HepG2 (cell line): ENCODE results near the gene CALR. TPM values are rescaled to one million over a fixed set of nuclear protein-coding genes. Genes with fewer than 3 reads are reported as not detected.

ENCODE experiments used
- ARID3A ChIP-seq: IDR thresholded peaks from 2 replicates; pipeline ENCODE4 v1.6.1; 2012; ENCODE audit warnings: low read depth, low read length, improper control_type of control experiment
- CTCF ChIP-seq: sonication (generic); formaldehyde crosslinking; IDR thresholded peaks from 2 replicates; pipeline ENCODE4 v1.5.0; 2020; ENCODE audit warnings: mild to moderate bottlenecking, missing genetic modification reagents, moderate library complexity
- IRF2 ChIP-seq: IDR thresholded peaks from 2 replicates; pipeline ENCODE4 v1.6.1; 2018; ENCODE audit warnings: missing genetic modification reagents, missing compliant biosample characterization
- KAT7 ChIP-seq: IDR thresholded peaks from 2 replicates; pipeline ENCODE4 v1.6.1; 2018; ENCODE audit warnings: borderline replicate concordance, missing compliant biosample characterization
- KLF13 ChIP-seq: sonication (generic); formaldehyde crosslinking; IDR thresholded peaks from 2 replicates; pipeline ENCODE4 v1.4.0; 2020; ENCODE audit warnings: mild to moderate bottlenecking, missing genetic modification reagents
- NFAT5 ChIP-seq: sonication (generic); formaldehyde crosslinking; IDR thresholded peaks from 2 replicates; pipeline ENCODE4 v1.4.0; 2020; ENCODE audit warnings: missing genetic modification reagents
- SNAPC2 ChIP-seq: sonication (generic); formaldehyde crosslinking; IDR thresholded peaks from 2 replicates; pipeline ENCODE4 v1.8.1; 2022; ENCODE audit warnings: mild to moderate bottlenecking, missing genetic modification reagents
- SP4 ChIP-seq: sonication (generic); formaldehyde crosslinking; IDR thresholded peaks from 2 replicates; pipeline ENCODE4 v1.8.1; 2023; ENCODE audit warnings: mild to moderate bottlenecking, missing genetic modification reagents
- TIGD3 ChIP-seq: sonication (generic); formaldehyde crosslinking; IDR thresholded peaks from 2 replicates; pipeline ENCODE4 v1.5.1; 2020; ENCODE audit warnings: mild to moderate bottlenecking, missing genetic modification reagents, borderline replicate concordance
- TRAFD1 ChIP-seq: sonication (generic); formaldehyde crosslinking; IDR thresholded peaks from 2 replicates; pipeline ENCODE4 v1.5.1; 2020; ENCODE audit warnings: missing genetic modification reagents, mild to moderate bottlenecking, borderline replicate concordance
- ZNF10 ChIP-seq: sonication (generic); formaldehyde crosslinking; IDR thresholded peaks from 2 replicates; pipeline ENCODE4 v1.4.0; 2020; ENCODE audit warnings: mild to moderate bottlenecking, low read depth, missing genetic modification reagents, borderline replicate concordance
- ZNF34 ChIP-seq: sonication (generic); formaldehyde crosslinking; IDR thresholded peaks from 2 replicates; pipeline ENCODE4 v1.4.0; 2020; ENCODE audit warnings: mild to moderate bottlenecking, missing genetic modification reagents, borderline replicate concordance
- ZNF501 ChIP-seq: sonication (generic); formaldehyde crosslinking; IDR thresholded peaks from 2 replicates; pipeline ENCODE4 v1.5.1; 2020; ENCODE audit warnings: mild to moderate bottlenecking, moderate library complexity, missing genetic modification reagents
- ZNF556 ChIP-seq: sonication (generic); formaldehyde crosslinking; IDR thresholded peaks from 2 replicates; pipeline ENCODE4 v1.4.0; 2020; ENCODE audit warnings: mild to moderate bottlenecking, missing genetic modification reagents, borderline replicate concordance
- ZNF776 ChIP-seq: sonication (generic); formaldehyde crosslinking; IDR thresholded peaks from 2 replicates; pipeline ENCODE4 v1.4.0; 2020; ENCODE audit warnings: mild to moderate bottlenecking, missing genetic modification reagents
- polyA plus RNA-seq, 8 experiments: library from polyadenylated mRNA; depleted of rRNA in 3 of 8; stranded (reverse) in 7 of 8; unstranded in 1 of 8; fragments of >200 nt; fragmentation: Illumina TruSeq in 4 of 8; extraction: Trizol in 4 of 8; gene quantifications; 2 replicates each; pipeline versions ENCODE4 v1.2.1 to v1.2.3, GENCODE V29; 2011 to 2016; ENCODE audit warnings: low read depth in 4 of 8, missing spikeins in 1 of 8, mixed read lengths in 1 of 8; ENCODE audit not compliant: insufficient read depth in 1 of 8
- total RNA-seq, 5 experiments: library from RNA; depleted of rRNA; stranded (reverse); fragments of >200 nt; fragmentation: Illumina TruSeq; extraction: Trizol; gene quantifications; 2 replicates each; pipeline ENCODE4 v1.2.3, GENCODE V29; 2016; ENCODE audit warnings: low read depth in 1 of 5

CALR gene
- total and polyA plus RNA-seq, 2 of the 13 experiments (the other 11 are each of a cell fraction or from before 2014, with no cell fraction given) = 898 to 934 TPM

GRCh38 chr19:12937927-12938778 is at the start of gene CALR (continued):
- no peak for TF ChIP-seq ARID3A
- no peak for TF ChIP-seq ZNF556 (CRISPR knock-in tag)
- peak; percentile 93 for TF ChIP-seq ZNF34 (CRISPR knock-in tag)
- no peak for TF ChIP-seq CTCF (CRISPR knock-in tag)
- TF ChIP-seq ZNF501 (CRISPR knock-in tag) = no peak
- TF ChIP-seq TIGD3 (CRISPR knock-in tag) = no peak
- peak; percentile 91 for TF ChIP-seq SP4
- no peak for TF ChIP-seq SNAPC2
- TF ChIP-seq NFAT5 = 0 out of 2 replicates have a peak, but pooled peaks have one; percentile 79
- TF ChIP-seq IRF2 = peak; percentile 89
- no peak for TF ChIP-seq TRAFD1
- TF ChIP-seq ZNF776 (CRISPR knock-in tag) = peak; percentile 83
- peak; percentile 74; the same call in 1 of the 2 replicates for TF ChIP-seq KAT7
- no peak for TF ChIP-seq ZNF10 (CRISPR knock-in tag)
- no peak for TF ChIP-seq KLF13 (CRISPR knock-in tag)
